HG03460 (cell line): ENCODE measurements around the gene NOP9.

Source experiments
- ATAC-seq: cut with Tn5 transposase; IDR thresholded peaks from one replicate; pipeline ENCODE4 v1.9.1; 2021; ENCODE audit not compliant: unreplicated experiment

Gene NOP9

GRCh38 chr14:24262821-24263733 lies 36.6 kb upstream of the NOP9 start, which contains the start of gene TGM1:
TSS of gene TGM1 (minus strand) at chr14:24263177. CDS start at chr14:24262352, 825 bp downstream.
- ATAC-seq = no peak

DNA sequence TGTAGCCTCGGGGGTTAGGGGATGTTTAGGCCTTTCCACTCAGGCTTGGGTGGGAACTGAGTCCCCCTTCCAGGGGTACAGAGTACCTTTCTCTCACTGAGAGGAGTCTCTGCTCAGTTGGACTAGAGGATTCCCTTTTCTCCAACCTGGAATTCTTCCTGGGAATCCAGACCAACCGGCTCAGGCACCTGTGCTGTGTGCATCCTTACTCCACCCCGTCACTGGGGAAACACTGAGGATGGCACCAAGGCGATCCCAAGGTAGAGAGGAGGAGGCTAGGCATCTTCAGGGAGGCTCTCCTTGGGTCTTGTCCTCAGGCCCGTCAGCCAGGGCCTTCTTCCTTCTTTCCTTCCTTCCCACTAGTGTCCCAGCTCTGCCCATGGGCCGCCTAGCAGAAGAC lies 35.8 kb upstream of the NOP9 start:
- no peak for ATAC-seq

GRCh38 chr14:24264298-24264697 lies 35.4 kb upstream of the NOP9 start:
- ATAC-seq = no peak

DNA sequence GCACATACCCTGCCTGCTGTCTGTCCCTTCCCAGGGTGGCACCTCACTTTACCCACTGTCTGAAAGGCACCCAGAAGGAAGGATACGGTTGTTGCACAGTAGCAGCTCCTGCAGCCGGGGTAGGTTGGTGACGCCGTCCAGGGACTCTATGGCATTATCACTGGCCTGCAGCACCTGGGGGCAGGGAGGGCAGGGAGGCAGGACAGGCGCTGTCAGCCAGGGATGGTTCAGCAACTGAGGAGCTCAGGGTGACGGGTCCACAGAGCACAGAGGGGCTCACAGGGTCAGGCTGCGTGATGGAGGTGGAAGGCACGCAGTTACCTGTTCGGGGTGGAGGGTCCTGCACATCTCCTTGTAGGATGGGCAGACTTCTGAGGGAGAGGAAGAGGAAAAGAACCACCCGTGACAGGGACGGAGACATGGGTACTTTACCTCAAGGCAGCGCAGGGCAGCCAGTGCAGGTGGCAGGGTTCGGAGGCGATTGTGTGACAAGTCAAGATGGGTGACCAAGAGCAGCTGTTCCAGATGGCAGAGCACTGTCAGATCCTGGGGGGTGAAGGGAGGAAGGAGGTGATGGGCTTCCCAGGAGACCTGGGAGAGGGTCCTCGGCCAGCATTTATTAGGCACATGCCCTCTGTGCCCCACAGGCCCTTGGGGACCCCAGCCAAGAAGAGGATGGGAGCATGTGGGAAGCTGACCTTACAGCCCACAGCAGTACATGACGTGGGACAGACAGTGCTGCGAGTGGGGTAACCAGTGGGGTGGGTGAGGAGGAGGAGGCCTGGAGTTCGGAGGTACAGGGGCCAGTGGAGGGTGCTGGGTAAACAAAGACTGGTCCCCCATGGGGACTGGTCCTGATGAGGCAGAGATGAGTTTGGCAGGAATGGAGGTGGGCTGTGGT lies 33.1 kb upstream of the NOP9 start:
- ATAC-seq = no peak

- no peak for ATAC-seq
These were observed 32.1 kb upstream of the NOP9 start for GRCh38 chr14:24267516-24267915.

DNA sequence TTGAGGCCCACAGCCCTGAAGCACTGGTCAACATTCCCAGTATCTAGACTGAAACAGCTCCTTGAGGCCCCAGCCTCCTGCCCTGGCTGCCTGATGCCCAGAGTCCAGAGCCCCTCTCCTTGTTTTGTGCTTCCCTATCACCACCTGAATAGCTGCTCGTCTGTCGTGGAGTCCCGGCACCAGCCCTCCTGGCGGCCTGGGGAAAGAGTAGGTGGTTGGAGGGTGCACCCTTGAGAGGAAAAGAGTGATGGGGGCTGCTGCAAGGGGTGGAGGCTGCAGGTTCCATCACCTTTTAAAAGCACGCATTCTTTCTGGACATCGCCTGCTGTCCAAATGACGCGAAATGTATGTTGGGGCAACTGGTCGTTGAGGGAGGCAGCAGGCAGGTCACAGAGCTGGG lies 31.4 kb upstream of the NOP9 start:
- no peak for ATAC-seq

GRCh38 chr14:24269368-24269767 lies 30.3 kb upstream of the NOP9 start:
- no peak for ATAC-seq

- ATAC-seq = no peak
These were observed 29.6 kb upstream of the NOP9 start for GRCh38 chr14:24269910-24270536.

GRCh38 chr14:24270537-24271133 lies 29.0 kb upstream of the NOP9 start:
- ATAC-seq = no peak

- ATAC-seq = peak; percentile 80
These were observed 28.4 kb upstream of the NOP9 start, which contains the start of gene RABGGTA for GRCh38 chr14:24271134-24271833. TSS of gene RABGGTA (minus strand) at chr14:24271597. CDS start at chr14:24271115, 482 bp downstream.

DNA sequence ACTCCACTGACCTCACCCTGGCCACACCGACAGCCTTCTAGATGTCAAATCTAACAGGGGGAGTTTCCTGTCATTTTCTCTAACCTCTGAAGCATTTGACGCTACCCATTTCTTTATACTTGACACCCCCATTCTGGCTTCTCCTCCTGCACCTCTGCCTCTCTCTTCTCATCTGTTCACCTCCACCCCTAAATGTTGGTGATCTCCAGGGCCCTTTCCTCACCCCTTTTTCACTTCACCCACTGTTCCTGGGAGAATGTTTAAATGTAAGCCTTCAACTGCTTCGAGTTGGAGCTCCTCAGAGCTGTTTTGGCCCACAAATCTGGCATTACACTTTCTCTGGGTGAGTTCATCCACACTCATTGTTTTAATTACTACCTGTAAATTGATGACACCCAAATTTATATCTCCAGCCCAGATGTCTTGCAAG lies 27.8 kb upstream of the NOP9 start:
- no peak for ATAC-seq

GRCh38 chr14:24272467-24272866 lies 27.2 kb upstream of the NOP9 start:
- ATAC-seq = no peak

- no peak for ATAC-seq
These were observed 26.1 kb upstream of the NOP9 start for GRCh38 chr14:24273422-24273998.

GRCh38 chr14:24274101-24274543 lies 25.5 kb upstream of the NOP9 start:
- ATAC-seq = peak; percentile 43

DNA sequence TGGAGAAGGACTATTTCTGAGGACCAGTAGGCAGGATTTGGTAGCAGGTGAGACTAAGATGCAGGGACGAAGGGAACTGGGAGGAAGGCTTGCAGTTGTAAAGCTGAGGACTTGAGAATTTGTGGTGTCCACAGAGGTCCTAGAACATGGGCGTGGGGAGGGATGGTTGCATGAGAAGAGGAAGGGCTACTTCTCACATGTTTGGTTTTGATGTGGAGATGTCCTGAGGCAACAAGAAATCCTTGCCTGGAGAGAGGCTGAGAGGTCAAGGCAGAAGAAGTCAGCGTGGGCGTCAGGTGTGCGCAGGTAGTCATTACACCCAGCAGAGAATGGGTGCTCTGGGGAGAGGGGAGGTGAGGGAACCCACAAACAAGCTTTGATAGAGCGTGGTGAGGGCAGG lies 22.6 kb upstream of the NOP9 start:
- no peak for ATAC-seq

DNA sequence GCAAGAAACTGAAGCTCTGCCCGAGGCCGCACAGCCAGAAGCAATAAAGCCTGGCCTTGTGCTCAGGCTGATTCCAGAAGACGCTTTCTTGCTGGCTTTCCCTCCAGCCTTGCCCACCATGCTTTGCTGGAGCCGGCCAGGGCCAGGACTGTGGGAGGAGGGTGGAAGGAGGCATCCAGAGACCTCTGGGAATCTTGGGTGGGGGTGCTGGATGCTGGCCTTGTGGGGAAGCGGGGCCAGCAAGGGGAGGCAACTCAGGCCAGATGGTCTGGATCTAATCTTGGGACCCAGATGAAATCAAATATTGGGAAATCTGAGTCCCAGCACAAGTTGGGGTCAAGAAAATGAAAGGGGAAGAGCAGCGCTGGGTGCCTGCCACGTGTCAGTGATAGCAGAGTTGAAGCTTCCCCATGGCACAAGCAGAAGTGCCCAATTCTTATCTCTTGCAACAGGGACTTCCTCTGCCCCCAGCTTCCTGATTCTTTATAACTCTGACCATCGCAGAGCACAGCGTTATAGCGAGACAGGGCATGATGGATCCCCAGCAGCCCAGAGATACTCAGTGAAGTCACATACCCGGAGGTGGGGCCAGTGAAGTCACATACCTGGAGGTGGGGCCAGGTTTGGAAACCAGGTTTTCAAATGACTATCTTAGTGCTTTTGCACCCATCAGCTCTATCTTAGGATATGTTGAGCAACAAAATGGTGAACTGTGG lies 21.9 kb upstream of the NOP9 start:
- ATAC-seq = no peak

- ATAC-seq = no peak
These were observed 21.2 kb upstream of the NOP9 start for GRCh38 chr14:24278424-24278823.

- peak; percentile 81 for ATAC-seq
These were observed 20.1 kb upstream of the NOP9 start for GRCh38 chr14:24279301-24280186.
